AG09319 (cell line): ENCODE data around the gene LRRN1.

Experiments
- DNase-seq: peaks from one replicate; pipeline ENCODE4 v3.0.0-alpha.2; 2010; ENCODE audit warnings: low read depth; ENCODE audit errors: extremely low read depth
- TF ChIP-seq, protein P1 (sequence below): IDR thresholded peaks from 2 replicates; pipeline ENCODE4 v1.5.1; 2011; ENCODE audit warnings: low read depth, mild to moderate bottlenecking, inconsistent platforms, low read length, moderate library complexity

Gene LRRN1

DNA sequence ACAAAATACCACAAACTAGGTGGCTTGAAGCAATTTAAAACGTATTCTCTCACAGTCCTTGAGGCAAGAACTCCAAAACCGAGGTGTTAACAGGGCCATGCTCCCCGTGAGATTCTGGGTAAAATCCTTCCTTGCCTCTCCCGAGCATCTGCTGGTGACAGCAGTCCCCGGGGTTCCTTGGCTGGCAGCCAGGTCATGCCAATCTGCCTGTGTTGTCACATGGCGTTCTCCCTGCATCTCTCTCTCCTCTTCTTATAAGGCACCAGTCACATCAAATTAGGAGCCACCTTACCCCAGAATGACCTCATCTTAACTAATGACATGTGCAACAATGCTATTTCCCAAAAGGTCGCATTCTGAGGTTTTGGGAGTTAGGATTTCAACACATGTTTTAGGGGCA, 26.3 kb upstream of the LRRN1 start:
- no peak for DNase-seq
- TF ChIP-seq, protein P1, sequence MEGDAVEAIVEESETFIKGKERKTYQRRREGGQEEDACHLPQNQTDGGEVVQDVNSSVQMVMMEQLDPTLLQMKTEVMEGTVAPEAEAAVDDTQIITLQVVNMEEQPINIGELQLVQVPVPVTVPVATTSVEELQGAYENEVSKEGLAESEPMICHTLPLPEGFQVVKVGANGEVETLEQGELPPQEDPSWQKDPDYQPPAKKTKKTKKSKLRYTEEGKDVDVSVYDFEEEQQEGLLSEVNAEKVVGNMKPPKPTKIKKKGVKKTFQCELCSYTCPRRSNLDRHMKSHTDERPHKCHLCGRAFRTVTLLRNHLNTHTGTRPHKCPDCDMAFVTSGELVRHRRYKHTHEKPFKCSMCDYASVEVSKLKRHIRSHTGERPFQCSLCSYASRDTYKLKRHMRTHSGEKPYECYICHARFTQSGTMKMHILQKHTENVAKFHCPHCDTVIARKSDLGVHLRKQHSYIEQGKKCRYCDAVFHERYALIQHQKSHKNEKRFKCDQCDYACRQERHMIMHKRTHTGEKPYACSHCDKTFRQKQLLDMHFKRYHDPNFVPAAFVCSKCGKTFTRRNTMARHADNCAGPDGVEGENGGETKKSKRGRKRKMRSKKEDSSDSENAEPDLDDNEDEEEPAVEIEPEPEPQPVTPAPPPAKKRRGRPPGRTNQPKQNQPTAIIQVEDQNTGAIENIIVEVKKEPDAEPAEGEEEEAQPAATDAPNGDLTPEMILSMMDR = no peak

DNA sequence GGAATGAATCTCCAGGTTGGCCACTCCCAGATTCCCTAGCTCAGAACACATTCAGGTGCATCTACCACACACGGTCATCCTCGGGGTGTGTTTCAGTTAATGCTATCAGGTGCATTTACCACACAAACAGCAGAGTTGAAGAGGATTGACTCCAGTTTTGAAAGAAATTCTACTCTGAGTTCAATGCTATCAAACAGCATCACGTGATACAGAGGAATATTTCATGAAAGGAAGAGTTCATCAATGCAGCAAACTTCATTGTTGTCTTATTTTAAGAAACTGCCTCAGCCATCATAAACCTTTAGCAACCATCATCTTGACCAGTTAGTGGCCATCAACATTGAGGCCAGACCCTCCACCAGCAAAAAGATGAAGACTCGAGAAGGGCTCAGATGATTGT, 22.6 kb upstream of the LRRN1 start:
- TF ChIP-seq, protein P1 = no peak

DNA sequence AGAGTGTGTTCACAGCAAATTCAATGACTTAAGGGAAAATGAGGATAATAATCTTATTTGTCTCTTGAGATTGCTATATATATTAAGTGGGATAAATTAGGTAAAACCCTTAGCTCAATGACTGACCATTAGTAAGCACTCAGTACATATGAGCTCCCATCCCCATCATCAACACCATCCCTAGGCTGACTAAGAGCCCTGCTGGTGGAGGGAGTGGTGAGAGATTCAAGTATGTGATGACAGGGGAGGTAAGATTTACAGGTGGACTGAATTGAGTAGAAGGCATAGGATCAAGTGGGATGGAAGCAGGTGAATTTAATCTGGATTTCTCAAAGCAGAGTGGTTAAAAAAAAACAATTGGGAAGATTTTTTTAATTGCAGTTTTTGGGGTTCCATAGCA, 21.0 kb upstream of the LRRN1 start:
- TF ChIP-seq, protein P1 = no peak
- DNase-seq = no peak

More for the DNA sequence above, 22.6 kb upstream of the LRRN1 start:
- no peak for DNase-seq

DNA sequence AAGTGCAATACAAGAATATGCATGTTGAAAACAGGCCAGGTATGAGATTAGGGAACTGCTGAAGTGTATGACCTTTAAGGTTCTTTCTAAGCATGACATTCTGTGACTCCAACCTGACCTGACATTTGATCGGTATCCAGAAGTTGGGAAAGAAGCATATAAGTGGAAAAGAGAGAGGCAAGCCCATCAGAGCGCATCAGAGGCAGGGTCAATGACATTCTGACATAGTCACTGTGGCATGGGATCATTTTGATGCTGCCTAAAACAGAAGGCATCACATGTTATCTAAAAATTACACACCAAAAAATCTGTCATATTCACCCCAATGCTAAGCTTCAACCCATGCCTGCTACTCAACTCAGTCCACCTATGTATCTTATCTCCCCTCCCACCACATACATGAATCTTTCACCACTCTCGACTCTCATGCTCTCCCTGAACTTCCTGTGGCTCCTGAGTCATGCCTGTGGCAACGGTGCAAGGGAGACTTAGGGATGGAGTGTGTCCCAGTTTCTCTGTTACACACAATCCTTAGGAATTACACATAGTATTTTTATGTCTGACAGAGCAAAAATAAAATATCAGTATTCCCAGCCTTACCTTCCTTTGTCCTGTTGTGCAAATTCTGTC, 20.5 kb upstream of the LRRN1 start:
- TF ChIP-seq, protein P1 = no peak
- DNase-seq = no peak

DNA sequence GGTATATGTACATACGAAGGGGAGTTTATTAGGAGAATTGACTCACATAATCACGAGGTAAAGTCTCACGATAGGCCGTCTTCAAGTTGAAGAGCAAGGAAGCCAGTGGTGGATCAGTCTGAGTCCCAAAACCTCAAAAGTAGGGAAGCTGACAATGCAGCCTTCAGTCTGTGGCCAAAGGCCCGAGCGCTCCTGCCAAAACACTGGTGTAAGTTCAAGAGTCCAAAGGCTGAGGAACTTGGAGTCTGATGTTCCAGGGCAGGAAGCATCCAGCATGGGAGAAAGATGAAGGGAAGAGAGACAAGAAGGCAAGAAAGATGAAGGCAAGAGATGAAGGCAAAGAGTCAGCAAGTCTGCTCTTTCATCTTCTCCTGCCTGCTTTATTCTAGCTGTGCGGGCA, 16.8 kb upstream of the LRRN1 start:
- DNase-seq = no peak
- TF ChIP-seq, protein P1 = no peak

DNA sequence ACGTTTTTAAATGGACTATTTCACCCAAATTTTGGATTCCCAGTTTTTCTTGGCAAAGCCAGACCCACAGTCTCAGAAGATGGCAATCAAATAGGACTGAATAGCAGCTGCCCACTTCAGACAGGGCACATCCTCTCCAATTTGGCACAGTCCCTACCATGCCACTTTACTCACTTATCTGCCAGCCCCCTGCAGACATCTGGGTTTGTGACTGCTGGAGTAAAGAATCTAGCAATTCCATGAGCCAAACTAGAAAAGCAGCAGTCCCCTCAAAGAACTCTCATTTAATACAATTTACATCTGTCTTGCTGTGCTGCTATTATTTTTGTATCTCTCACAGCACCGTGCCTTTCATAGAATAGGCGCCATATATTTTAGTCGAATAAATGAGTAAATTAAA, 16.0 kb upstream of the LRRN1 start:
- DNase-seq = no peak
- TF ChIP-seq, protein P1 = no peak

DNA sequence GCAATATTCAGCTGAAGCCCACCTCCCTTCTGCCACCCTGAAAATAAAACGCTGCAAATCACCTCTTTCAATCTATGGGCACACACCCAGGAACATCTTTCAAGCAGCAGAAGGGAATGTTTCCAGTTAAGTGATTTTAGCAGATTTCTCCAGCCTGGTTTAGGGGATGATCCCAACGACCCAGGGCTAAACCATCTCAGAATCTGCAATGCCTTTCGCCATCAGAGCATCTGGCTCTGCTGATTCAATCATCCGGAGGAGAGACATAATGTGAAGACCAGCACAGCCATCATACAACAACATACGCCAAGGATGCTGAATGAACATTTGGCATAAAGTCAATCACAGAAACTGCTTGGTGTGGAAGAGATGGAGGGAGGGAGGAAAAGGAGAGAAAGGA, 15.5 kb upstream of the LRRN1 start:
- TF ChIP-seq, protein P1 = no peak
- DNase-seq = no peak
